Activated naive CD8-positive, alpha-beta T cell treated with anti-CD3 and anti-CD28 coated beads, Interleukin-2, amount 50 U/mL, for 16 hours (primary cell): ENCODE results near the gene TMIGD1.
"Not testable (repeated sequence)": the region's sequence is repeated elsewhere in the genome, so short reads cannot be mapped to it uniquely, and the experiment has no call there.

ENCODE experiments used
- DNase-seq: peaks from one replicate; pipeline ENCODE4 v3.0.0-alpha.2; 2020; ENCODE audit warnings: low read depth, low spot score

Gene TMIGD1

DNA sequence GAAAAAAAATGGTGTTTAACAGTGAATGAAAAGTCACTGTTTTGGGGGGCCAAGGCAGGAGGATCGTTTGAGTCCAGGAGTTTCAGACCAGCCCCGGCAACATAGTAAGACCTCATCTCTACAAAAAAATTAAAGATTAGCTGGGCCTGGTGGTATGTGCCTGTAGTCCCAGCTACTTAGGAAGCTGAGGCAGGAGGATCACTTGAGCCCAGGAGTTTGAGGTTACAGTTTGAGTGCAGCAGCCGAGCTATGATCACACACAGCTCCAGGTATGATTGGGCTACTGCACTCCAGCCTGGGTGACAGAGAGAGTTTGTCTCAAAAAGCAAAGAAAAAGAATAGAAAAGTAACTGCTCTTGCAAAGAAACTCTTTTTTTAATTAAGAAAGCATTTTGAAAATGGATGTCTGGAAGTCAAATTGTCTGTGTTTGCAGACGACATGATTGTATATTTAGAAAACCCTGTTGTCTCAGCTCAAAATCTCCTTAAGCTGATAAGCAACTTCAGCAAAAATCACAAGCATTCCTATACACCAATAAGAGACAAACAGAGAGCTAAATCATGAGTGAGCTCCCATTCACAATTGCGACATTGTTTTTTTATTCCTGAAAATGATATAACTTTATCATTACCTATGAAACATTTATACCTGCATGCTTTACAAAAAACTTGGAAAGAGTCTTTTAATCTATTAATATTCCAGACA is 24.4 kb upstream of the TMIGD1 start:
- DNase-seq = no peak

GRCh38 chr17:30357476-30357875 is 23.6 kb upstream of the TMIGD1 start:
- no peak for DNase-seq

DNA sequence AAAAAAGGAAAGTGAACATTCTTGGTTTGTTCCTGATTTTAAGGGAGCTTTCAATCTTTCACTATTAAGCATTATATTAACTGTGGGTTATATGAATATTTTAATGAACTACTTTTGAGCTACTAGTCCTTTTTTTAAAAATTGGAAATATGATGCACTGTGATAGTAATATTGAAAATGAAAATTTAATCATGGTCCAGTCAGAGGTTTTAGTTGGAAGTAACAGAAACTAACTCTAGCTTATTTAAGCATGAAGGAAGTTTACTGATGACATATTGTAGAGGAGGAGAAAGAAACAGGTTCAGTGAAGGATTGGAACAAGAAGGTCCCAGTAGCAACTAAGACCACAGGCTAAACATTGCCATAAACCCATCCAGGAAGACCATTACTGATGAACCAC is 20.8 kb upstream of the TMIGD1 start:
- DNase-seq = no peak

DNA sequence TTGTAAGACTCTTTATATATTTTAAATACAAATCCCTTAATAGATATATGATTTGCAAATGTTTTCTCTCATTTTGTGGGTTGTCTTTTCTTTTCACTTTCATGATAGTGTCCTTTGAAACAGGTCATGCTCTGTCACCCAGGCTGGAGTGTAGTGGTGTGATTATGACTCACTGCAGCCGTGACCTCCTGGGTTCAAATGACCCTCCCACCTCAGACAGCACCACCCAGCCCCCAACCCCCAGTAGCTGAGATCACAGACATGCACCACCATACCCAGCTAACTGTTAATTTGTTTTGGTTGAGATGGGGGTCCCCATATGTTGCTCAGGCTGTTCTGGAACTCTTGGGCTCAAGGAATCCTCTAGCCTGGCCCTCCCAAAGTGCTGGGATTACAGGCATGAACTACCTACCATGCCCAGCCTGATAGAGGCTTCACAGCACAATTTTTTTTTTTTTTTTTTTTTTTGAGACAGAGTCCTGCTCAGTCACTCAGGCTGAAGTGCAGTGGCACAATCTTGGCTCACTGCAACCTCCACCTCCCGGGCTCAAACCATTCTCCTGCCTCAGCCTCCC is 18.5 kb upstream of the TMIGD1 start:
- no peak for DNase-seq

- DNase-seq = no peak
These were observed 17.9 kb upstream of the TMIGD1 start for GRCh38 chr17:30351735-30352134.

DNA sequence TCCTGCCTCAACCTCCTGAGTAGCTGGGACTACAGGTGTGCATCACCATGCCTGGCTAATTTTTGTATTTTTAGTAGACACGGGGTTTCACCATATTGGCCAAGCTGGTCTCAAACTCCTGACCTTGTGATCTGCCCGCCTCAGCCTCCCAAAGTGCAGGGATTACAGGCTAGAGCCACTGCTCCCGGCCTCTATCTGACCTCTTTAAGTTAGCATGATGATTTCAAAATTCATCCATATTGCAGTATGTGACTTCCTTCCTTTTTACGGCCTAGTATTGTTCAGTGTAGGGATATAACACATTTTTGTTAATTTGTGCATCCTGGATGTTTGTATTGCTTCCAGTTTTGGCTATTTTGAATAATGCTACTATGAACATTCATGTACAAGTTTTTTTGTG is 17.4 kb upstream of the TMIGD1 start:
- not testable (repeated sequence) for DNase-seq

- DNase-seq = no peak
These were observed 15.4 kb upstream of the TMIGD1 start for GRCh38 chr17:30349252-30349651.

GRCh38 chr17:30347488-30347887 is 13.6 kb upstream of the TMIGD1 start:
- DNase-seq = no peak

DNA sequence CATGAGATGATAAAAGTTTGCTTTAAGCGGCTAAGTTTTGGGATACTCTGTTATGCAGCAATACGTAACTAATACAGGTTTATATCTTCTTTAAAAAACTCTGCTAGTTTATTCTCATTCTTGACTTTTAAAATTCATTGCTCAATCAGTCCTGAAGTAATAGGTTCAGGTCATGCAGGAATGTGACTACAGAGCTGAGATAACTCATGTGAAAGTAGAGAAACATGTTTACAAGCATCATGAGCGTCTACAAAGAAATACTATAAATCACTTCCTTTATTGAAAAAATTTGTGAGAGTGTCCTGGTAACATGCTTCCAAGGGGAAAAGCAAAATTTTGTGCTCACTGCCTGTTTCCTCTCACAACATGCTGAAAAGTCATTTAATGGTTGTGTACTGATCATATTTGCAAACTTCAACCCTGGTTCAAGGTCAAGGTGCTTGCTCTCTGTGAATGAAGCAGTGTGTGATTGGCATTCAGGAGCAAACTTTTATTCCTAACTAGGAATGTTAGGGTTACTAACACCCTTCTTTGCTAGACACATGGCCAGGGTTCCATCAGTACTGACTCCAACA is 12.5 kb upstream of the TMIGD1 start:
- no peak for DNase-seq

DNA sequence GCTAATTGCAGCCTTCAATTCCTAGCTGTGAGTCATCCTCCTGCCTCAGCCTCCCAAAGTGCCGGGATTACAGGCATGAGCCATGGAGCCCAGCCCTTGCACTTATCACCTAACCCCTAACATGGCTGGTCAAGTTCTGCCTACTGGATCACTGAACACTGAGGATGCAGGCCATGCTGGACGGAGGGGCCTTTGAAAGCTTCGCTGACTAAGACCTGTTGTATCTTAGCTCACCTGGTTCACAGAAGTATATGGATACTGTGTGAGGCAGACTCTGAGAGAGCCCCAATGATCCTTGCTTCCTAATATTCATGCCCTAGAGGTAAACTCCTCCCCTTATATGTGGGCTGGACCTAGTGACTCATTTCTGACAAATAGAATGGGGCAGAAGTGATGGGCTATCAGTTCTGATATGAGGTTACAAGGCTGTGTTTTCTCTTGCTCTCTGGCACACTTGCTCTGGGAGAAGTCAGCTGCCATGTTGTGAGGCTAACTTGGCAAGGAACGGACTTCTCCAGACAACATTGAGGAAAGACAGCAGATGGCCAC is 11.7 kb upstream of the TMIGD1 start:
- DNase-seq = no peak

DNA sequence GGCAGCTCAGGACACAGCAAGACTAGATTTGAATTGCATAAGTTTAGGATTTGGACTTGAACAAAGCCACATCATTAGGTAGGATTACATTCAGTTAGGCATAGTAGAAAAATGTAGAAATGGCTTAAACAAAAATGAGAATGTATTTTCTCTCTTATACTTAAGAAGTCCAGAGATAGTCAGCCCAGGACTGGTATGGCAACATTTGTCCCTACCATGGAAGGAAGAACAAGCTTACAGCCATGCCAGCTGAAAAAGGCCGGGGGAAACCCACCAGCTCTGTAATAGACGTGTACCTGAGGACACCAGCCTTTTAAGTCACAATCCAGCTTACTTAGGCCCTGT is 11.2 kb upstream of the TMIGD1 start:
- DNase-seq = no peak

- DNase-seq = no peak
These were observed 10.6 kb upstream of the TMIGD1 start for GRCh38 chr17:30344283-30345088.

GRCh38 chr17:30343796-30344195 is 9.9 kb upstream of the TMIGD1 start:
- DNase-seq = no peak

DNA sequence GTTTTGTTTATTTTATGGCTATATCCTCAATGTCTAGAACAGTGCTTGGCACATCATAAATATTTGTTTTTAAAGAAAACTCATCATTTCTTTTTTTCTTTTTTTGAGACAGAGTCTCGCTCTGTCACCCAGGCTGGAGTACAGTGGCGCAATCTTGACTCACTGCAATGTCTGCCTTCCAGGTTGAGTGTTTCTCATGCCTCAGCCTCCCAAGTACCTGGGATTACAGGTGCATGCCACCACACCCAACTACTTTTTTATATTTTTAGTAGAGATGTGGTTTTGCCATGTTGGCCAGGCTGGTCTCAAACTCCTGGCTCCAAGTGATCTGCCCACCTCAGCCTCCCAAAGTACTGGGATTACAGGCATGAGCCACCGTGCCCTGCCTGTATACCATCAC is 9.4 kb upstream of the TMIGD1 start:
- not testable (repeated sequence) for DNase-seq

GRCh38 chr17:30341703-30342249 is 7.9 kb upstream of the TMIGD1 start:
- no peak for DNase-seq

DNA sequence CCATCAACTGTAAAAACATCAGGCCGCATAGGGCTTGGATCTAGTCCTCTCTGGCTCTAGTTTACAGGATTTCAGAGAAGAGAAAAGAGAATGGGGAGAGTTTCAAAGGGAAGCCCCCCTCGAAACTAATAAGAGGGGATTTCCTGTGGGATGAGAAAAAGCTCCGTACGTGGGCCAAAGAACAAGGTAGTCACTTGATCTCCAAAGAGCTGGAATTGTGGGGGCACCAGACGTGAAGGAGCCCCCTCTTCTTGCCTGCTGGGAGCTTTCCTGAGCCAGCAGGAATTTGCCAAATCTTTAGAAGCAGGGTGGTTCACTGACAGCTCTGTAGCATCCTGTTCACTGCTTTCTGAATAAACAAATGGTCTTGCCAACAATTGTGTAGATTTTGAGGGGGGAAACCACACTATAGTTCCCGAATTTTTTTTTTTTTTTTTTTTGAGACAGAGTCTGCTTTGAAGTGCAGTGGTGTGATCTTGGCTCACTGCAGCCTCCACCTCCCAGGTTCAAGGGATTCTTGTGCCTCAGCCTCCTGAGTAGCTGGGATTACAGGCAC is 7.0 kb upstream of the TMIGD1 start:
- no peak for DNase-seq

DNA sequence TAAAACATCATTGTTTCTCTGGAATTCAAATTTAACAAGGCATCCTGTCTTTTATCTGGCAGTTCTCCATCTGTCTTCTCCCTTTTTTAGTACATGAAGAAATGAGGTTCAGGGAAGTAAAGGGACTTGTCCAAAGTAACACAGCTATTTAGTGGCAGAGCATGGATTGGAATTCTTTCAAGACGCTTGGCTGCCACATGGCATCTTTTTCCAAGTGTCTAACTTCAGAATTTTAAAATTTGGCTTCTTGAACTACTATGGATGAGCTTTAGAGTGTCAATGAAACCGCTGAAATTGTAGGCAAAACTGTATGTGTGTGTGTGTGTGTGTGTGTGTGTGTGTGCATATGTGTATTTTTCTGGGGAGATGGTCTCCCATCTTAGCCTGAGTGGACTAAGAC is 5.2 kb upstream of the TMIGD1 start:
- DNase-seq = no peak

DNA sequence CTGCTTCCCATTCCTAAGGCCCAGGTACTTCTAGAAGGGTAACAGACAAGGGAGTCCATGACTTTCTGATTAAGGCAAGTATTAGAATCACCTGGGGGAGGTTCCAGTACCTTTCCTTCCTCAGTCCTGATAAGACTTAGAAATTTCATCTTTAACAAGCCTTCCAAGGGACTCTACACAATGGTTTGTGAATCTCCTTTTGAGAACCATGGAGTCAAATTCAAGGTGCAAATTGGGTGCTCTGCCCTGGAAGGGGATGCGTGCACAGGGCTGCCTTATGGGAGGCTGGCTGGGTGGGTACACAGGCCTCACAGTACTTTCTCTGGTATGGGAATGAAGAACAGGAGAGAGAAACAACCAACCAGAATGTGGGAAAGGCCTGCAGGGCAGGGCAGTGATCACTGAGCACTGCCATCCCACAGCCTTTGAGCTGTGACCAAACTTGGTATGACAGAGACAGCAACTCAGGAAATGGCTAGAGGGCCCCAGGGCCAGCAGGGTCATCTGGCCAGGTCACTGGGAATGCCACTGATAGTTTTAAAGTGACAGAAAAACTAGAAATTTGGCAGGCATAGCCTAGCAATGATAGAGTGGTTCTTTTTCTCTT is 3.6 kb upstream of the TMIGD1 start:
- no peak for DNase-seq

GRCh38 chr17:30336369-30337171 is 2.7 kb upstream of the TMIGD1 start:
- DNase-seq = peak; percentile 38

DNA sequence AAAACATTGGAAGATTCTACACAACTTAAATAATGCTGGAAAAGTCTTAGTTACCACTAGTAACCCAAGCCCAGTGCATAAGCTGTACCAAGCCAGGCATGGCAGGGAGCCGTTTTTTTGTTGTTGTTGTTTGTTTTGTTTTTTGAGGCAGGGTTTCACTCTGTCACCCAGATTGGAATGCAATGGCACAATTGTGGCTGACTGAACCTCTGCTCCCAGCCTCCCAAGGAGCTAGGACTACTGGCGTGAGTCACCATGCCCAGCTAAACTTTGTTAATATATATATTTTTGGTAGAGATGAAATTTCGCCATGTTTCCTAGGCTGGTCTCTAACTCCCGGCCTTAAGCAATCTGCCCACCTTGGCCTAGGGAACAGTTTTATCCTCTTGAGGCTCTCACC is 564 bp upstream of the TMIGD1 start:
- no peak for DNase-seq
